ENCODE results near the gene RASAL3. TPM values are rescaled to one million over a fixed set of nuclear protein-coding genes. Genes with fewer than 3 reads are reported as not detected.

Gene RASAL3
- total RNA-seq, 2 experiments from 2014 or later, result 120 to 123 TPM

- H3K4me3 Mint-ChIP-seq, result no peak overlapping the region
- DNase-seq, result no peak
- H3K27me3 Mint-ChIP-seq, result no peaks in the 10 kb centered on the region
- ChIA-PET CTCF (interaction anchor here (1.3 kb wide), 1 partner anchor 130 kb away, joined by 4 read pairs; no protein-coding TSS in a partner anchor), POLR2A (no interaction called here)
- H3K27ac Mint-ChIP-seq, result no peak overlapping the region
- H3K4me1 Mint-ChIP-seq, result peaks cover 4% of the 10 kb centered on the region
- peaks cover 2% of the 10 kb centered on the region for H3K9me3 Mint-ChIP-seq
- peaks cover 47% of the 10 kb centered on the region for H3K36me3 Mint-ChIP-seq (ENCODE audit: low read depth)
Measured at GRCh38 chr19:15425321-15425950, 38.9 kb downstream of the RASAL3 start.

- Mint-ChIP-seq H3K9me3 (peaks cover 2% of the 10 kb centered on the region), H3K4me3 (no peak overlapping the region), H3K27me3 (no peaks in the 10 kb centered on the region), H3K27ac (no peak overlapping the region), H3K4me1 (peaks cover 6% of the 10 kb centered on the region), H3K36me3 (ENCODE audit: low read depth) (peaks cover 47% of the 10 kb centered on the region)
- POLR2A ChIA-PET, result no interaction called here
- CTCF ChIA-PET, result interaction anchor here (1.3 kb wide), 1 partner anchor 131 kb away, joined by 4 read pairs; no protein-coding TSS in a partner anchor
- DNase-seq, result no peak
Measured at GRCh38 chr19:15424692-15425272, 39.6 kb downstream of the RASAL3 start.

- peaks cover 12% of the 10 kb centered on the region for H3K4me1 Mint-ChIP-seq
- ChIA-PET CTCF (interaction anchor here (1.0 kb wide), 1 partner anchor 132 kb away, joined by 3 read pairs; no protein-coding TSS in a partner anchor), POLR2A (no interaction called here)
- H3K27ac Mint-ChIP-seq, result no peak overlapping the region
- H3K9me3 Mint-ChIP-seq, result peaks cover 2% of the 10 kb centered on the region
- no peak for DNase-seq
- no peaks in the 10 kb centered on the region for H3K27me3 Mint-ChIP-seq
- no peak overlapping the region for H3K4me3 Mint-ChIP-seq
- H3K36me3 Mint-ChIP-seq (ENCODE audit: low read depth), result peaks cover 47% of the 10 kb centered on the region
Measured at GRCh38 chr19:15424121-15424520, 40.2 kb downstream of the RASAL3 start.

DNA sequence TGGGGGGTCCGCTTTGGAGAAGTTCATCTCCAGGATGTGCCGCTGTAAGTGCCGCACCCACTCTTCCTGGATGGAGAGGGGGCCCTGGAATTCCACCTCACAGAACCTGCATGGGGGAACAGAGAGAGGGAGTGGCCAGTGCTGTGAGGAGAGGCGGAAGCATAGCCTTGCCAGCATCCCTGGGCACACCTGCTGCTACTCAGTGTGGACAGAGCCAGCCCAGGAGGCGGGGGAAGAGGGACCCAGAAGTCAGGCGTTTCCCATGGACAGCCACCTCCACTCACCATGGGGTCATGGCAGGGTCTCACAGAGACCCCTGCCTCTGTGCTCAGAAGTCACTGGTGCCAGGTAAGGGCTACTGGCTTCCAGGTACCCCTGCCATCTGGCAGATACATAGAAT is 41.2 kb downstream of the RASAL3 start:
- Mint-ChIP-seq H3K27ac (no peak overlapping the region), H3K9me3 (peaks cover 2% of the 10 kb centered on the region), H3K36me3 (ENCODE audit: low read depth) (peaks cover 49% of the 10 kb centered on the region), H3K27me3 (no peaks in the 10 kb centered on the region), H3K4me3 (no peak overlapping the region), H3K4me1 (peaks cover 13% of the 10 kb centered on the region)
- ChIA-PET CTCF (interaction anchor here (1.0 kb wide), 1 partner anchor 133 kb away, joined by 3 read pairs; no protein-coding TSS in a partner anchor), POLR2A (no interaction called here)
- DNase-seq, result no peak

DNA sequence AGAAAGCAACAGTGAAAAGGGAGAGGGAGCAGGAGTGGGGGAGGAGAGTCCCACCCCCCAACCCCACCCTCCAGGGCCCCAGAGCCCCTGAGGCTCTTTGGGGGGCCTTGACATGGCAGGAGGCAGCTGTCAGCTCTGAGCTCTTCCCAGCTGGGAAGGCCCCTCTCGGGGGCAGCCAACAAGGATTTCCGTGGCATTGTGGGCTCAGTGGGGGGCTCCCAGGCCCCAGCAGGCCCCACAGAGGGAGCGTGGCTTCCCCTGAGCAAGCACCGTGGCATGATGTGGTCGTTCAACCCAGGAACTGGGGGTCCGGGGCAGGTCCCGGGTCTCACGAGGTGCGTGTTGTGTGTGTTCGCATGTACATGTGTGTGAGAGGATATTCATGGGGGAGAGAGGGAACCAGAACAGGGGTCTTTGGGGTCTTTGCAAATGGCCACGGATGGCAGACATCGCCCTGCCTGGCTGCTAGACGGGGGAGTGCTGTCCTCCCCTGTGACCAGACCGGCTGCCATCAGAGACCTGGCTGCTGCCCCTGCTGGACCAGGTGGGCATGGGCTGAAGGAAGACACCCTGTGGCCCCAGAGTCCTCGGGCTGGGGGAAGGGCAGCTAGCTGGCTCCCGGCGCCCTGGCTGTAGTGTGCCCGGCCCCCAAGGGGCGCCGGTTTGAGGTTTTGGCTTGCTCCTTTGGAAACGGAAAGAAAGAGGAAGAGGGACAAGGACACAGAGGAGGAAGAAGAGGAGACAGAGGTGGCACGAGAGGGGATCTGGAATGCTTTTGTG is 41.9 kb downstream of the RASAL3 start:
- no peak overlapping the region for H3K4me3 Mint-ChIP-seq
- ChIA-PET CTCF (interaction anchor here (1.2 to 4.5 kb wide), 2 partner anchors 15 to 131 kb away, joined by 3 to 108 read pairs; no protein-coding TSS in a partner anchor), POLR2A (no interaction called here)
- peaks cover 19% of the 10 kb centered on the region for H3K4me1 Mint-ChIP-seq
- peaks cover 2% of the 10 kb centered on the region for H3K9me3 Mint-ChIP-seq
- H3K27me3 Mint-ChIP-seq, result no peaks in the 10 kb centered on the region
- no peak for DNase-seq
- peaks cover 48% of the 10 kb centered on the region for H3K36me3 Mint-ChIP-seq (ENCODE audit: low read depth)
- H3K27ac Mint-ChIP-seq, result no peak overlapping the region

- CTCF ChIA-PET, result interaction anchor here (1.2 to 4.5 kb wide), 2 partner anchors 14 to 132 kb away, joined by 3 to 108 read pairs; no protein-coding TSS in a partner anchor
- no peak for DNase-seq
- Mint-ChIP-seq H3K4me1 (peaks cover 26% of the 10 kb centered on the region), H3K4me3 (no peak overlapping the region), H3K9me3 (peaks cover 2% of the 10 kb centered on the region), H3K27ac (no peak overlapping the region), H3K36me3 (ENCODE audit: low read depth) (peaks cover 44% of the 10 kb centered on the region), H3K27me3 (no peaks in the 10 kb centered on the region)
- POLR2A ChIA-PET, result no interaction called here
Measured at GRCh38 chr19:15421721-15422260, 42.6 kb downstream of the RASAL3 start.

- CTCF ChIA-PET, result interaction anchor here (0.7 to 4.5 kb wide), 6 partner anchors 12 to 138 kb away, joined by 3 to 108 read pairs (median 17); partner anchors contain the start of gene AKAP8
- Mint-ChIP-seq H3K9me3 (peaks cover 2% of the 10 kb centered on the region), H3K4me3 (no peak overlapping the region), H3K27ac (no peak overlapping the region), H3K36me3 (ENCODE audit: low read depth) (peaks cover 45% of the 10 kb centered on the region), H3K27me3 (no peaks in the 10 kb centered on the region), H3K4me1 (peaks cover 29% of the 10 kb centered on the region)
- no peak for DNase-seq
- POLR2A ChIA-PET, result no interaction called here
Measured at GRCh38 chr19:15421136-15421695, 43.1 kb downstream of the RASAL3 start.

DNA sequence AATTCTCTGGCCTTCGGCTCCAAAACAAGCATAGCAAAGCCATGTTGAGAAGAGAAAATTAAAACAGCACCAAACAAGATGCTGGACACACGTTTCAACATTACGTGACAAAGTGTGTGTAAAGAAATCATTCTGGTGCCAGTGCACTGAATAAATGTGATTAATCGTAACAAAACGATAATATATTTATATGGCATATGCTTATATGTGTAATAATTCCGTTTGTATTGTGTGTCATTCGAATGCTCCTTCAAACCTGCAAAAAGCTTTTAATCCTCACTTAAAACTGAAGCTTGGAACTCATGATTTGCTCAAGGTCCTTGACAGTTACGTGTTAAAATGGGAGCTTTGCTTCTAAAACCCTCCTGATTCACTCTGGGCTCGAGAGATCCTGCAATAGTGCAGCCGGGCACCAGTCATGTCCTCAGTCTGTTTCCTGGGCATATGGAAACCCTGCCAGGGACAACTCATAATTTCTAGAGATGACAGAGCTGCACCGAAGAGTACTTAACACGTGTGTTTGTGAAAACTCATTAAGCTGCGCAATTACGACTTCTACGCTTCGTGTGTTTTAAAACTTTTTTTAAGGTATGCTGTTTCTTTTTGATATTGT is 44.8 kb downstream of the RASAL3 start:
- Mint-ChIP-seq H3K9me3 (no peaks in the 10 kb centered on the region), H3K27me3 (no peaks in the 10 kb centered on the region), H3K4me1 (peaks cover 38% of the 10 kb centered on the region), H3K36me3 (ENCODE audit: low read depth) (peaks cover 44% of the 10 kb centered on the region), H3K4me3 (peak overlapping the region; percentile 98), H3K27ac (peak overlapping the region; percentile 39)
- DNase-seq, result no peak
- ChIA-PET CTCF (interaction anchor here (0.6 to 4.5 kb wide), 42 partner anchors 9 to 1671 kb away, joined by 3 to 108 read pairs (median 6); partner anchors contain the start of genes AKAP8 and BRD4), POLR2A (interaction anchor here (0.9 to 2.1 kb wide), 6 partner anchors 40 to 137 kb away, joined by 3 to 11 read pairs (median 4); partner anchors contain the start of gene AKAP8)

DNA sequence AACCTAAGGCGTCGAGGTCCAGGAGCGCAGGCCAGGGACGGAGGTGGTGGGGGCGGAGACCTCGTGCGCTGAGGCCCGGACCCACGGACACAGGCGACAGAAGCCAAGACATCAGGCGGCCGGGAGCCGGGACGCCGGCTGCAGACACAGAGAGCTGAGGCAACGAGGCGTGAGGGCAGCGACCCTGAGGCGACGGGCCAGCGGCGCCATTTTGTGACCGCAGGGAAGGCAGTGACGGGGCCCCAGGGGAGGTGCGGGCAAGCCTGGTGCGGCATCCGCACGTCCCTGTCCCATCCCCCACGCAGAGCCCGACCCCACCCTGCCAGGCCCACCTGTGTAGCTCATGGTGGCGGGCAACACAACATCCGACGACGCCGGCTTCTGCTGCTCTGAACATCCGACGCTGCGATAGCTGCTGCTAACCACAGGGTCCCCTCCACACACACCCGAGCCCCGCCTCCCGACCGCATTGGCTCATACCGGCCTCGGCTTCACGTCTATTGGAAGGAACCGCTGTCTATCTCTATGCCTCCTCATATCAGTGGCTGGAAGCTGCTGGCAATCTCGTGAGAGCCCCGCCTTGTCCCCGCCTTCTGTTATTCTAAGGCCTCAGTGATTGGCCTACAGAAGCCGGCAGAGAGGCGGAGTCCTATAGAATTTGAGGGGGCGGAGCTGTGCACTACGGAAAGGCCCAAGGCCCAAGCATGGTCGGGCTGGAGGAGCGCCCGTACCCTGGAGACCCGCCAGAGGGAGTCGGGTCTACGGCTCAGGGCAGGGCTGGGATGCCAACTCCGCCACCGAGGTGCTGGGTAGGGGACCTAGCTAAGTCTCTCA is 45.5 kb downstream of the RASAL3 start, which contains the start of gene AKAP8L:
Gene AKAP8L, minus strand, starts transcription at position 410 of the 834 bp plus-strand sequence. Its CDS starts 65 bp downstream, at position 345.
- POLR2A ChIA-PET, result interaction anchor here (0.6 to 2.1 kb wide), 7 partner anchors 39 to 137 kb away, joined by 3 to 11 read pairs (median 4); partner anchors contain the start of gene AKAP8
- no peaks in the 10 kb centered on the region for H3K27me3 Mint-ChIP-seq
- peak; percentile 100 for DNase-seq
- CTCF ChIA-PET, result interaction anchor here (0.6 to 4.5 kb wide), 48 partner anchors 9 to 1671 kb away, joined by 3 to 108 read pairs (median 4); partner anchors contain the start of genes AKAP8, BRD4 and WIZ
- H3K4me1 Mint-ChIP-seq, result peaks cover 38% of the 10 kb centered on the region
- no peaks in the 10 kb centered on the region for H3K9me3 Mint-ChIP-seq
- peak within 1 kb of the TSS; percentile 98 for H3K4me3 Mint-ChIP-seq
- peak within 1 kb of the TSS; percentile 99 for H3K27ac Mint-ChIP-seq
- H3K36me3 Mint-ChIP-seq (ENCODE audit: low read depth), result peaks cover 38% of the 10 kb centered on the region

DNA sequence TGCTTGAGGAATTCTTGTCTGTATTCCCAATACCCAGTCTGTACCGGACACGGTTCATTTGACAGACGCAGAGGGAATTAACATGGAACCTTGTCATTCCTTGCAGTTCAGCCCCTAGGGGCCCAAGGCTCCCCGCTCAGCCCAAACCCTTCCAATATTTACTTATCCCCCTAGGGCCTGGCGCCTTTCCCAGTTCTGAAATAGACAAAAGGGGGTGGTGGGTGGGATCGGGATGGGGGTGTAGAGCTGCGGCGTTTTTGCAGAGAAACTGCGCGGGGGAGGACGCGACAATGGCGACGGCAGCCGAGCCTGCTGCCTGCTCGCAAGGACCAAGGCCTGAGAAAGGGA is 46.1 kb downstream of the RASAL3 start:
- no peak for DNase-seq
- Mint-ChIP-seq H3K36me3 (ENCODE audit: low read depth) (peaks cover 34% of the 10 kb centered on the region), H3K4me1 (peaks cover 42% of the 10 kb centered on the region), H3K4me3 (peak overlapping the region; percentile 98), H3K27ac (peak overlapping the region; percentile 99), H3K9me3 (no peaks in the 10 kb centered on the region), H3K27me3 (no peaks in the 10 kb centered on the region)
- CTCF ChIA-PET, result interaction anchor here (0.8 to 4.5 kb wide), 21 partner anchors 8 to 241 kb away, joined by 3 to 108 read pairs (median 6); partner anchors contain the start of genes AKAP8 and WIZ
- POLR2A ChIA-PET, result interaction anchor here (0.6 to 2.1 kb wide), 4 partner anchors 9 to 138 kb away, joined by 3 to 11 read pairs (median 8); partner anchors contain the start of gene AKAP8

DNA sequence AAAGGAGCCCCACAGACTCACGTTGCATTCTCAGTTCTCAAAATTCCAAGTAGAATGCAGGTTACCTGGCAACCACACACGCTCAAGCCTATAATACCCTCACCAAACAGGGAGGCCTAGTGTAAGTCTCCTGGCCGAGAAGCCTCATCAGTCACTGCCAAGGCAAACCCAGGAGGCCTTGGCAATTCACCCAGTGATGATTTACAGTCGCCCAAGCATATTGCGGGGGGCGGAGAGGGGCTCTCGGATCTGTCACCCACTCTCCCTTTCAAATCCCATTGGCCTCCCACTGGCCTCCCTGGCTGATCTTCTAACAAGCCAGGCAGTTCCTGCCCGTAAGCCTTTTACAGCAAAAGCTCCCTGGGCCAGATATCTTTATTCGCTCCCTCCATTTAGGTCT is 46.6 kb downstream of the RASAL3 start:
- Mint-ChIP-seq H3K9me3 (no peaks in the 10 kb centered on the region), H3K27me3 (no peaks in the 10 kb centered on the region), H3K36me3 (ENCODE audit: low read depth) (peaks cover 29% of the 10 kb centered on the region), H3K27ac (peak overlapping the region; percentile 99), H3K4me1 (peaks cover 47% of the 10 kb centered on the region), H3K4me3 (peak overlapping the region; percentile 98)
- ChIA-PET POLR2A (interaction anchor here (0.6 kb wide), 1 partner anchor 8 kb away, joined by 4 read pairs; no protein-coding TSS in a partner anchor), CTCF (interaction anchor here (0.6 to 1.5 kb wide), 3 partner anchors 10 to 143 kb away, joined by 3 read pairs; no protein-coding TSS in a partner anchor)
- DNase-seq, result no peak
